Activated CD8-positive, alpha-beta memory T cell treated with anti-CD3 and anti-CD28 coated beads, Interleukin-2, amount 50 U/mL, for 48 hours (primary cell): ENCODE results near the gene ICOSLG.
A peak's percentile ranks its signal among the peaks of the same experiment; 100 is the strongest.
"Not testable (repeated sequence)": the region's sequence is repeated elsewhere in the genome, so short reads cannot be mapped to it uniquely, and the experiment has no call there.

ENCODE experiments used
- DNase-seq: peaks from one replicate; pipeline ENCODE4 v3.0.0-alpha.2; 2020

The ICOSLG gene

DNA sequence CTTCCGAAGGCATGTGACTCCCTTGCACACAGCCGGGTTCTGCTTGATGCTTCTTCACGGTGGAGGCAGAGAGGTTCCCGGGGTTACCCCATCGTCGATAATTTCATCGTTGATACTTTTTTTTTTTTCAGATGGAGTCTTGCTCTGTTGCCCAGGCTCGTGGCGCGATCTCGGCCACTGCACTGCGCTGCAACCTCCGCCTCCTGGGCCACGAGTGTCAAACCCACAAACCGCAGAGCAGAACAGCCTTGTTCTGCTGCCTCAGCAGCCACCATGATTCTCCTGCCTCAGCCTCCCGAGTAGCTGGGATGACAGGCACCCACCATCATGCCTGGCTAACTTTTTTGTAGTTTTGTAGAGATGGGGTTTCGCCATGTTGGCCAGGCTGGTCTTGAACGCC lies 20.1 kb downstream of the ICOSLG start:
- not testable (repeated sequence) for DNase-seq

DNA sequence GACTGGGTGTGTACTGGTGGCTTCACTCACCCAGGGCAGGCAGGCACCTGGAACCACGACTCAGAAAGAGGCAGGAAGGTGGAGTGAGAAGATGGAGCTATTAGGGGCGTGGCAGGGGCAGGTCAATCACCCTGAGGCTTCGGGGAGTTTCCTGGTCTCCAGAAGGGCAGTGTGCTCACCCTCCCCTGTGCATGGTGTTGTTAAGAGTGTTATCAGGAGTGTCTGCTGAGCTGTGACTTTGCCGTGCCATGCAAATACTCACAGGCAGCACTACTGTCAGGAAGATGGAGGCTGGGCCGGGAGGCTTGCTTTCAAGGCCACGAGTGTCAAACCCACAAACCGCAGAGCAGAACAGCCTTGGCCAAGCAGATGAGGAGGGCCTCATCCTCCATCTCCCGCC lies 22.3 kb downstream of the ICOSLG start:
- DNase-seq = not testable (repeated sequence)

DNA sequence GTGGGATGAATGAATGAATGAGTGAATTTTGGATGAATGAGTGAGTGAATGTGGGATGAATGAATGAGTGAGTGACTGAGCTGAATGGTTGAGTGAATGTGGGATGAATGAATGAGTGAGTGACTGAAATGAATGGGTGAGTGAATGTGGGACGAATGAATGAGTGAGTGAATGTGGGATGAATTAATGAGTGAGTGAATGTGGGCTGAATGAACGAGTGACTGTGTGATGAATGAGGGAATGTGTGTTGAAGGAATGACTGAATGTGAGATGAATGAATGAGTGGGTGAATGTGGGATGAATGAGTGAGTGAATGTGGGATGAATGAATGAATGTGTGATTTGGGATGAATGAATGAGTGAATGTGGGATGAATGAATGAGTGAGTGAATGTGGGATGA lies 28.8 kb downstream of the ICOSLG start:
- DNase-seq = not testable (repeated sequence)

DNA sequence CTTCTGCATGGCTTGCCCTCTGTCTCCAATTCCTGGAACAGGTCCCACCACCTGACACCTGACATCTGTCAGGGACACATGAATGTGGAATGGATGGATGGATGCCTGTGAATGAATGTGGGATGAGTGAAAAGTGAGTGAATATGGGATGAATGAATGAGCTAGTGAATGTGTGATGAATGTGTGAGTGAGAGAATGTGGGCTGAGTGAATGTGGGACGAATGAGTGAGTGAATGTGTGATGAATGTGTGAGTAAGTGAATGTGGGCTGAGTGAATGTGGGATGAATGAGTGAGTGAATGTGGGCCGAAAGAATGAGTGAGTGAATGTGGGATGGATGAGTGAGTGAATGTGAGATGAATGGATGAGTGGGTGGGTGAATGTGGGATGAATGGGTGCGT lies 29.2 kb downstream of the ICOSLG start:
- DNase-seq = not testable (repeated sequence)

DNA sequence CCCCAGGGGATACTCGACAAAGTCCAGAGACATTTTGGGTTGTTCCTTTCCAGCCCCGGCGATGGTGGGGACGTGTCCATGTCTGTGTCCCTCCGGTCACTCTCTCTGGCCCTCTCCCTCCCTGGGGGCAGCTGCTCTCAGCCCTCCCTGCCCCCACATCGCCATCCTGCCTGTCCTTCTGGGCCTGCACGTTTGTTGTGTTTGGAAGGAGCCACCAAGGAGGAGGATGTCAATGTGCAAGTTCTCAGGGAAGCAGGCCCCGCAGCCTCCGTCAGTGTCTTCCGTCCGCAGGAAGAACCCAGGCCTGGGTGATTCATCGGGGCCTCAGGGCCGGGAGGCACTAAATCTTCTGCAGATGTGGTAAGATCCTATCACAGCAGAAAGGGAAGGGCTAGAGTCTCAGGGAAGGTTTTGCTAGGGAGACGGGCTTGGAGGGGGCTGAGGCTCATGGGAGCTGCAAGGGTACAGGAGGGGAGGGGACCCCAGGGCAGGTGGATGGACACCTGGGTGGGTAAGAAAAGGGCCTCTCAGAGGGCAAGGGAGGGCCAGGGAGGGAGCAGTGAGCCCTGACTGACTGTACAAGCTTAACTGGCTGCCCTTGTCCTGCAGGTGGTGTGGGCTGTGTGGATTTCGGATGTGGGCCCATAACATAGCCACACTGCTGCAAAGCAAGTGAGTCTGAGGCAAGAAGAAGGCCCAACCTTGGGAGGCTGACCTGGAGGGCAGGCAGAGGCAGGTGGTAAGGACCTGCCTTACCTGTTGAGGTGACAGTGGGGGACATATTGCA lies 32.7 kb downstream of the ICOSLG start:
- DNase-seq = not testable (repeated sequence)

DNA sequence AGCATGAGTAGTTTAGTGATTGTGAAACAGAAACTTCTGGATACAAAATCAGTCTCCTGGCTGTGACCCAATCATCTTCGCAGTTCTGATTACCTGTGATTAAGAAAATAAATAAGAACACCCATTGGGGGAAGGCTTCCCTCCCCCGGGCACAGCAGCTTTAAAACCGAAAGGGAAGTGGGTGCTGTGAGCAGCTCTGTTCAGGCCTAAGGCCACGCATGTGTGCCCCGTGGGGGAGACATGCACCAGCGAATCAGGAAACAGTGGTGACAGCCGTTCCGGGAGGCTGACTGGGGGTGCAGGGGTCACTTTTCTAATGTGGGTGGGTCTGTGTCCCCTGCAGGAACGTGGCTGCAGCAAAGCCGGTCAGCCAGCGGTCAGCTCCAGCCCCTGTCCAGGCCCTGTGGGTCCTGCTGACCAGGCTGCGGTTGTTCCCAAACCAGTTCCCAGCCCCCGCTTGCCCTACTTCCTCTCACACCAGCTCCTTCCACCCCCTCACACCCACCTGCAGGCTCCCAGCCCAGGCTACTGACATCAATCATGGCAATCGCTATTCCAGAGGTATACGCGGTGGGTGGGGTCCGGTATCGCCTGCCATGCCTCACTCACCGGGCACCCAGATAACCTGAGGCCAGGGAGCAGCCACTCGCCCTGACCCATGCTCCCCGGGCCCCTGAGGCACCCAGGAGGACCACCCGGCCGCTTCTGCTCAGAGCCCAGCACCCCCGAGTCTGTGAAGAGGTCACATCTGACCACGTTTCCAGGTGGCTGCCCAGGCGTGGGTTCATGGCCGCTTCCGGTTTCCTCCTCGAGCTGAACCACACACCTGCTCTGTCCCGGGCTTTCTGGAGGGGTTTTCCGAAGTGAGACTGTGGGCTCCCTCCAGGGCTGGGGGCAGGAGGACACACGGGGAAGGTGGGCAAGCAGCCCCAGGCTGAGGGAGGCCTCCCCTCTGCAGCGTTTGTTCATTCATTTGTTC lies 33.8 kb downstream of the ICOSLG start:
- DNase-seq = not testable (repeated sequence)

DNA sequence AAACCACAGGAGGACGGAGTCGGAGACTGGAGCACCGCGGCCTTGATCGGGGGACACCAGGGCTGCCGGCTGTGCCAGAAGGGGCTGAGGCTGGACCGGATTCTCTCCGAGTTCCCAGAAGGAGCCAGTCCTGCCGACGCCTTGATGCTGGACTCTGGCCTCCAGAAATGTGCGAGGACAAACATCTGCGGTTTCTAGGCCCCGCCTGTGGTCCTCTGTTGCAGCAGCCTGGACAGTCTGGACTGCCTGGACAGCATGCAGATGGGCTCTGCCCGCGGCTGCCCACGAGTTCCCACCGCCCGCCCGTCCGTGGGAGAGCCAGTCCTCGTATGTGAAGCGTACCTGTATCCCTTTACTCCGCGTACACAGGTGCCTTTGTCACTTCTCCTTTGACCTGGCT lies 34.6 kb downstream of the ICOSLG start:
- DNase-seq = not testable (repeated sequence)

DNA sequence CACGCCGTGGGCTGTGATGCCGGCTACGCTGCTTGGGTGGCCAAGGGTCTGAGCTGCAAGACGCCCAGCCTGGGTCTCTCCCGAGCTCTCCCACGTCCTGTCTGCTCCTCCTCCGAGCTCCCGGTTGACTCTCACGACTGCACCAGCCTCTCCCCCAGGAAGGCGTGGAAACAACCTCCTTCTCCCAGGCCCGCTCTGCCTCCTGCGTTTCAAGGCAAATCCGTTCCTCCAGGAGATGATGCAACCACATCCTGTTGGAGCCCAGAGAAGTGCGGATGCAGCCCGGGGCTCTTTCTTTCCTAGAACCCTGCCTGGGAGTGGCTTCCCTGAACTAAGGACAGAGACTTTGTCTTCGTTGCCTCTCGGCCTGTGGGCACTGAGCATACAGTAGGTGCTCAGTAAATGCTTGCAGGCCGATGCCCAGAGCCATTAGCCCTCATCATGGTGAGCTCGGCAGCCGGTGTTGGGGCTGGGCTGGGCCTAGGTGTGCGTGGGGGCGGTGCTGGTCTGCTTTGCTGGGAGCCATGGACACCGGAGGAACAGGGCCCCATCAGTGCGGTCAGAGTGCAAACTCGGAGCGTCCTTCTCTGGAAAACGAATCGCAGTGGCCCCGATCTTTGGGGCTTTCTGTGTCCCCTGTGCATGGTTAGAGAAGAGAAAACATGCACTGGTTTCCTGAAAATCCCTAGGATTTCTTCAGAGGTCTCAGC lies 38.0 kb downstream of the ICOSLG start:
- DNase-seq = not testable (repeated sequence)

DNA sequence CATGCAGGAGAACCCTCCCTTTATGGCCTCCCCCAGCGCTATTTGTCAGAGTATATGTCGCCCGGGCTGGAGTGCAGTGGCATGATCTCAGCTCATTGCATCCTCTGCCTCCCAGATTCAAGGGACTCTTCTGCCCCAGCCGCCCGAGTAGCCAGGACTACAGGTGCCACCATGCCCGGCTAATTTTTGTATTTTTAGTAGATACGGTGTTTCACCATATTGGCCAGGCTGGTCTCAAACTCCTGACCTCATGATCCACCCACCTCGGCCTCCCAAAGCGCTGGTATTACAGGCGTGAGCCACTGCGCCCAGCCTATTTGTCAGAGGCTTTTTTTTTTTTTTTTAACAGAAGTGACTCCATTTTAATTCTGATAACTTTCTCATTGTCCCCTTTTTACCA lies 40.7 kb downstream of the ICOSLG start:
- DNase-seq = not testable (repeated sequence)

DNA sequence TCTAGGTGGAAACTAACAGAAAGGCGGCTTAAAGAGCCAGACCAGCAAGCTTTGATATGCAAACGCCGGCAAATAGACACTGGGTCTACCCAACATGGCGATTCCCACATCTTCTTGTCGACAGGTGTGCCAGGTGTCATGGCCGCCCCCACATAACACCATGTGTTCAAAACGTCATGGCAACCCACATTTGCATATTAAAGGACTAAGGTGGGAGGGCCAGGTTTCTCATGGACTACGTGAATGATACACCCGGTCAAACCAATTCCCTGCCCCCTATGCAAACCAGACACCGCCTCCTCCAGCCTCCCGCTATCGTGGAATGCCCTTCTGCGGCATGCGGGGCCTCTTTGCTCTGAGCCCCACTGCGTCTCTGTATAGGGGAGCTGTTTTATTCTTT lies 41.3 kb downstream of the ICOSLG start:
- no peak for DNase-seq

DNA sequence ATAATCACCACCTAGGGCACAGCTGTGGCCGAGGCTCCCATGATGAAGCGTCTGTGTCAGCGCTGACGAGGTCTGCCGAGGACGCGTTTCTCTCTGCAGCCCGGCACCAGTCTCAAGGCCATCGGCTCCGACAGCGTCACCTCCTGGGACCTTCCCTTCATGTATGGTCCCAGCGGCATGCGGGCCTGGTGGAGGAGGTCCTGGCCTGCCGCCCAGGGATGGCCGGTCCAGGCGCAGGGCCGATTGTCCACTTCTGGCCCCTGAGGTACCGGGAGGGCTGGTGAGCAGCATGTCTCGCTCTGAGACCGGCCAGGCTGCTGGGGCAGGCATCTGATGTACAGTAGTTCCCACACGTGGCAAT lies 43.6 kb downstream of the ICOSLG start:
- DNase-seq = not testable (repeated sequence)

DNA sequence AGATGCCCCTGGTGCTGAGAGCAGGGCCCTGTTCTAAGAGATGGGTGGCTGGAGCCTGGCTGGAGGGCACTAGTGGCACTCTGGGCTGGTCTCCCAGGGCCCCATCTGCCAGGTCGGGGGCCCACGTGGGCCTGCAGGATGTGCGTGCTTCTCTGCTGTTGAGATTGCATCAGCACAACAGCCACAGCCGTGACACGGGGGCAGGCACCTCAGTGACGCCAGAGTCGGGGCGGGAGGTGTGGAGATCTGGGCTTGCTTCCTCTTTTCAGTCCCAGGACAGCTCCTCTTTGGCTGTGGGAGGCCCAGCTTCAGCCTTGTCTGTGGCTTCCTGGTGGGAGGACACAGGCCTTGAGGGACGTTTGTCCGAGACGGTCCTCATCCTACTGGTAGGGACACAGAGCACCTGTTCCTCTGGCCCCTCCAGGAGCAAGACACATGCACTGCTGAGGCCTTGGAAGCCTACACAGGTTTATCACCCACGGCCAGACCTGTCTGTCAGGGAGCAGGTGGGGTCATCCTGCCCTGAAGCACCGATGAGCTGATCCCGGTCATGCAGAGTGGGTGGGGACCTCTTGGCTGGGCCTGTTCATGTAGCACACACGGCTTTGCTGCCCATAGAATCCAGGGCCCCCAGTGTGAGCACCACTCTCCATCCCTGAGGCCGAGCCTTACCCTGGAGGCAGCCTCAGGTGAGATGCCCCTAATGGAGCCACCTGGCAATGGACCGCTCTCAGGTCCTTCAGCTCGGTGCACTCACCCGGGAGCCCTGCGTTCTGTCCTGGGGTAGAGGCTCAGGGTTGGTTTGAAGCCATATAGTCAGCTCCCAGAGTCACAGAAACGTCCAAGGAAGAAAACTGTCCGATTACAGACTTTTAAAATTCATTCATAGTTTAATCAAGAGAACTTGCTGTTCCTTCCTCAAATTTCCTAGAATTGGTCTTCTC lies 44.3 kb downstream of the ICOSLG start:
- peak; percentile 78 for DNase-seq

DNA sequence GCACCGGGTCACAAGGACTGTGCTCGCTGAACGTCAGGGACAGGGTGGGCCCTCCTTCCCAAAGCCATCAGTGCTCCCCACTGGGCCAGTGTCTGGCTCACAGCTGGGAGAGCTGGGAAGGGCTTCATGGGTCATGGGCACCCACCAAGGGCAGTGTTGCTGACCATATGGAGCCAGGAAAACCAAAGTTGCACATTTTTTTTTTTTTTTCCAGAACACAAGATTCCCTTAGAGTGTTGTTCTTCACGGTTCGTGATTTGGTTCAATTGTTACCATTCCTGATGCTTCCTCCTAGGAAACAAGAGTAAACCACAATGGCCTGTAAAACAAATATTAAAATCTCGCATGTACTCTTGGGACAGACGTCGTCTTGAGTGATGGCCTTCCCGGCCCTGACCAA lies 45.9 kb downstream of the ICOSLG start:
- DNase-seq = not testable (repeated sequence)

DNA sequence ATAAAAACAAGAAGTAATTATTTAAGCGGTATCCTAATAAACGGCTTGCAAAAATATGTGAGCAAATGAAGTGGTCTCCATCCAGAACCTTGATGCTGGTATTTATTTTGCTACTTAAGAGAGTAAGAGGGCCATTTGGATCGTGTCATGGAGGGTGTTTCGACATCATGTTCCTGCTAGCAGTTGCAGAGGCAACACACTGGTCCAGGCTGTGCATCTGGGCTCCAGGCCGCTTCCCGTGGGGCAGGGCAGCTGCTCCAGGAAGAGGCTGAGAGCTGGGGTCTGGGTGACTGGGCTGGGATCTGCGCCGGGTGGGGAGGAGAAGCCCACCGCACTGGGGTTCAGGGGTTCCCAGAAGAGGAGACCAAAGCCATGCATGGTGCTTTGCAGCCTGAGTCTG lies 46.3 kb downstream of the ICOSLG start:
- DNase-seq = not testable (repeated sequence)

DNA sequence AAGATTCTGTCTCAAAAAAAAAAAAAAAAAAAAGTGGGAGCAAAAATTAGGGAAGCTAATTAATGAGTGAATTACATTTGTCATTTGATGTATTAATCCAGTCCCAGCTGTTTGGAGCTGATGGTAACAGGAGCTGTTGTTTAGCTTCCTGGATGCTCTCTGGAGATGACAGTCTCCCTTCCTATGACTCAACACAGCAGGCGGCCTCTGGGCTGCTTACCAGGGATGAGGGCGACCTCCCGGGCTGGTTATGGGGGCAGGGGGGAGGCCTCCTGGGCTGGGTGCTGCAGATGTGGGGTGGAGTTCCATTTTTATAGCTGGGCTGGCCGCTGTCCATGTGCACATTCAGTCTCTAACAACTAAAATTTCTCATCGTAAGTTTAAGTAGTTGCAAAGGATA lies 47.6 kb downstream of the ICOSLG start:
- not testable (repeated sequence) for DNase-seq

DNA sequence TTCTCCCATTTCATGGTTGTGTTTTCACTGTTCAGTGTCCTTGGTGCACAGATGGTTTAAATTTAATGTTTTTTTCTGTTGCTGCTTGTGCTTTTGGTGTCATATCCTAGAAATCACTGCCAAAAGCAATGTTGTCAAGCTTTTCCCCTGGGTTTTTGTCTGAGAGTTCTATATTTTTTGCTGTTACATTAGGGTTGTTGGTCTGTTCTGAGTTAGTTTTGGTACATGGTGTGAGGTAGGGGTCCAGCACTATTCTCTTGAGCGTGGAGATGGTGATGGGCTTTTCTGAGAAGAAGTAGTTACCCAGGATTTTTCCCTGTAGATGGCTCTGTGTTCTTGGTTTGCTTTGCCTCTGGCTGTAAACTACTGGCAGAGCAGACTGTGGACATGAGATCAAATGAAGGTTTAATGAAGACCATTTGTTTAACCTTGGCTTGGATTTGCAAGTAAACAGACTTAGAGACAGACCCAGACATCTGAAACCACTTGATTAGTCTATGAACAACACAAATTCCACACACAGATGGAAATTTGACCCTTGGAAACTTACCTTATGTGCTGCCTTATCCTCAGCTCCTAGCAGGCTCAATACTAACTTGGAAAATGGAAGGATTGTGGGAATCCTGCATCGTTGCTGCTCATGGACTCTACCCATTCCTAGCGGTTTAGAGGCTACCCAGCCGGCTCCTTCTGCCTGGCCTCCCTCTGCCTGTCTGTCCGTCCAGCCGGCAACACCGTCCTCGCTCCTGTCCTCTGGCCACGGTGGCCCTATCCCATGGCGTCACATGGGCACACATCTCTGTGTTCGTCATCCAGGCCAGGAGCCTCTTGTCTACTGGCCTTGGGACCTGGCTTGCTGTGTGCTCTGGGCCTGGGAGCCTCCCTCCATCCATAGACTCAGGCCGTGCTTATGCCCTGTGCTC lies 50.1 kb downstream of the ICOSLG start:
- DNase-seq = not testable (repeated sequence)

DNA sequence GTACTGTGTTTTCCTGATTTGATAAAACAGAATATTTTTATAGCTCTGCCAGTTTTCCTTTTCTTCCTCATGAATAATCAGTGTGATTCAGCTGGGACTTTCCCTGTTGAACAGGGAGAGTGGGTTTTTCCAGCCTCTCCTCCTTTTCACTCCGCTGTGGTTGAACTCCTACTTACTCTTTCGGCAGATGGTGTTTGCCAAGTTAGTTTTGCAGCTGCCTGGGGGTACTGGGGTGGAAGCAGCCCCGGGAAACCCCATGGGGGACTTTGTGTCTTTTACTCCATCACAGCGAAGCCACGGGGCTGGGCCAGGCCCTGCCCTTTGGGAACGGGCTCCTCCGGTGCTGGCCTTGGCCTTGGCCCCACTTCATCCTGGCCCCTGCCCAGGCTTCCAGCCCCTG lies 55.9 kb downstream of the ICOSLG start:
- not testable (repeated sequence) for DNase-seq

DNA sequence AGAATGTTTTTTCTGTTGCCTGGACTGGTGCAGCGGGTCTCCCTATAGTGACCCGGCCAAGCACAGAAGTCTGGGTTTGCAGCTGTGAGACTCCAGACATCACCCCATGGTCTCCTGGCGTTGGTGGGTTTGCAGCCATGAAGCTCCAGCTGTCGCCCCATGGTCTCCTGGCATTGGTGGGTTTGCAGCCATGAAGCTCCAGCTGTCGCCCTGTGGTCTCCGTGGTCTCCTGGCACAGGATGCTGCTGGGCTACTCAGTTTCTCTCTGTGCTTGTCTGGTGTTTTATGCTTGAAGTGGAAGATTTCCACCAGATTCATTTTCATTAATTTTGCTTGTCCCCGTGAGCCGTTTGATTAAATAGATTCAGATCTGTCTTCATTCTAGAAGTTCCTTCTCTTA lies 58.5 kb downstream of the ICOSLG start:
- not testable (repeated sequence) for DNase-seq

DNA sequence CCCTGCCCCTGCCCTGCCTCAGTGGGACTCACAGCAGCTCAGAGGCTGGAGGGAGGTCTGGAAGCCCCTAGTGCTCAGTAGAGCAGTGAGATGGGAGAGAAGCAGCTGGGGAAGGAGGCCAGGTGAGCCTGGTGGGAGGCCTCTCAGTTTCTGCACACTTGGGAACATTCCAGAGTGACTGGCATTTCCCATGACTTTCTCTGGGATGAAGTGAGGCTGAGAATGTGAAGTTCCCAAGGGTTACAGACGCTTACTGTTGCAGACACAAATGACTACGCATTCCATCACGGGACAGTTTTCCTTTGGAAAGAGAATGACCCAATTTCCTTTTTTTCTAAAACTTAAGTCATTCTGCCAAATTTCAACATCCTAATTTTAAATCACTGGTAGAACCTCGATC lies 59.2 kb downstream of the ICOSLG start:
- DNase-seq = not testable (repeated sequence)

DNA sequence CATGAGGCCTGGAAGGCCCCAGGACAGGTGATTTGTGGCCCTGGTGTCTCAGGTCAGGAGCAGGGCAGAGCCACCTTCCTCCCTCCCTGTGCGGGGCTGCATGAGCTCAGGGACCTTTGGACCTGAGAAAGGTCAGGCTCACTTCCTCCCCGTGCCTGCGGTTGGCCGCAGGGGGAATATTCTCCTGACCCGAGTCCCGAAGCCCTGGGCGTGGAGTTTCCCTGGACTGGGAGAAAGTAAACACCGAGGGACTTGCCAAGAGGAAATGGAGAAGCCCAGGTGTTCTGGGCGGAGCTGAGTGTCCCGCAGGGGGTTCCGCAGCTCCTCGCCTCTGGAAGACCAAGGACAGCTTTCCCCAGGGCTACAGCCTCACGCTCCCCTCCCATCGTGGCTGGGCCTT lies 64.6 kb downstream of the ICOSLG start:
- DNase-seq = not testable (repeated sequence)

DNA sequence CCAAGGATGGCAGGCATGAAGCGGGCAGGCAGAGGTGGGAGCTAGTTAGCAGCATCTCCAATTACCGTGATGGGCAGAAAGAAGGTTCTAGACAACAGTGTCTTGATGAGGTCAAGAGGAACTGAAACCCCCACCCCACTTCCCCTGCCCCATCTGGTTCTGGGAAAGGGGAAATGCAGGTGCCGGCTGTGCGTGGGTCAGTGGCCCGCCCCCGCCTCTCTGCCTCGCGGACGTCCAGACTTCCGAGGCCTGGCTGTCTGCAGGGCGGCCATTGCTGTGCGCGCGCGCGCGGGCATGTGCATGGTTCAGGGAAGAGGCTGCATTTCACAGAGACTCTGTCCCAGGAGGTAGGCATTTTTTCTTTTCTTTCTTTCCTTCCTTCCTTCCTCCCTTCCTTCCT lies 65.6 kb downstream of the ICOSLG start:
- DNase-seq = not testable (repeated sequence)
